H1 (cell line): ENCODE results near the gene DOCK10. TPM values are rescaled to one million over a fixed set of nuclear protein-coding genes. Genes with fewer than 3 reads are reported as not detected.

Experiments
- TAF7 ChIP-seq: optimal IDR thresholded peaks from 2 replicates; pipeline ENCODE3; 2011; ENCODE audit warnings: low read depth, mild to moderate bottlenecking, inconsistent platforms, low read length, moderate library complexity, borderline replicate concordance
- polyA plus RNA-seq, 7 experiments: library from polyadenylated mRNA; depleted of rRNA in 3 of 7; stranded (reverse) in 5 of 7; unstranded in 2 of 7; fragments of >200 nt in 5 of 7; fragments of 200-250 nt in 2 of 7; gene quantifications; 1 replicate in 5 of 7; 2 replicates in 1 of 7; 4 replicates in 1 of 7; pipeline versions ENCODE4 v1.2.1 to v1.2.3, GENCODE V29; 2011 to 2013; ENCODE audit warnings: missing spikeins in 2 of 7, mixed read lengths in 2 of 7
- total RNA-seq: library from RNA; stranded (reverse); fragmentation: NEBNext Ultra II Directional; extraction: Animal tissue kit (Norgen Biotek cat#: 25700); gene quantifications from 2 replicates; pipeline ENCODE4 v1.2.1, GENCODE V29; 2021

The DOCK10 gene
- total and polyA plus RNA-seq, 2 of the 8 experiments (the other 6 are each of a cell fraction or from before 2014, with no cell fraction given), result 0.33 to 1.6 TPM

DNA sequence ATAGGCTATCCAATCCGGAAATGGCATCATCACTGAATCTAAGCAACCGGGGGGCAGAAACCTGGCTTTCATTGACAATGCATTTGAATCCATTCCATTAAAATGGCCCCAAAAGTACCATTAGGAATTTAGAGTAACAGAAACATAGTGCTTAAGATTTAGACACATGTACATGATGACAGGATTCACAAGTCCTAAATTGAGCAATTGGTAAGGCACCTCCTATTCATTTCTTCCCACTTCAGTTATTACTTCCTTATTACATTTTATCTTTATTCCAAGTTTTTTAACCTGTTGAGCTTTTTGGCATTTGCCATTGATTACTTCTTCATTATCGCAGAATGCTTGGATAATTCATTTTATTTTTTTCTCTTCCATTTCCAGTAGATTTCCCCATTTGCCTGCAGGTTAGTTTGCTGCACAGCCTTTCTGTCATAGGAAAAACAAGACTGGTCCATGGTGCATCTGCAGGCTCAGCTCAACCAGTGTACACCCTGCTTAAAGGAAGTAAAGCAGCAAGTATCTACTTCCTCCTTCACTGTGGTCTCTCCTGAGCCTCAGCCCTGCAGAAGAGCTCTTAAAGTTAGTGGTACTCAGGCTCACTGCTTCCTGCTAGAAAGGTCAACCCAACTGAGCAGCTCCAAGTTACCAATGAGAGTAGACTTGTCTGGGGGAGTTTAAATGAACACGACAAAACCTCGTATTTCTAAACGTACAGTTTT is 89.2 kb downstream of the DOCK10 start (continued):
- TF ChIP-seq TAF7, result no peak
- TF ChIP-seq, all 59 proteins: peak for 0
